Brain microvascular endothelial cell (primary cell): ENCODE data around the gene HERC2.
"Not testable (repeated sequence)": the region's sequence is repeated elsewhere in the genome, so short reads cannot be mapped to it uniquely, and the experiment has no call there.

Source experiments
- DNase-seq: peaks from one replicate; pipeline ENCODE4 v3.0.0-alpha.2; 2020
- H3K27ac ChIP-seq: fragments of 250-450 bp; sonication (Bioruptor Pico); 2 replicates; pipeline ENCODE4 v1.5.1; 2020; ENCODE audit warnings: mild to moderate bottlenecking, moderate library complexity
- H3K27me3 ChIP-seq: fragments of 250-450 bp; sonication (Bioruptor Pico); replicated peaks from 2 replicates; pipeline ENCODE4 v1.5.1; 2020; ENCODE audit warnings: mild to moderate bottlenecking
- H3K36me3 ChIP-seq: fragments of 250-450 bp; sonication (Bioruptor Pico); replicated peaks from 2 replicates; pipeline ENCODE4 v1.5.1; 2020; ENCODE audit warnings: mild to moderate bottlenecking
- H3K4me3 ChIP-seq: 2 replicates; pipeline ENCODE4 v1.5.1; 2011; ENCODE audit warnings: low read depth, mild to moderate bottlenecking, control low read depth, low read length, moderate library complexity
- CTCF ChIP-seq: IDR thresholded peaks from 2 replicates; pipeline ENCODE4 v1.5.1; 2011; ENCODE audit warnings: low read depth, mild to moderate bottlenecking, moderate library complexity, low read length, control low read depth, inconsistent platforms; ENCODE audit errors: missing control alignments
- in situ Hi-C: cut with HindIII; loops from 2 replicates; pipeline ENCODE4 v1.10.0; 2017; ENCODE audit warnings: low sequenced_read_pairs, low pct_ligation_motif_present

Gene HERC2

GRCh38 chr15:28289694-28290463 is 32.1 kb downstream of the HERC2 start:
- no peak for DNase-seq
- in situ Hi-C loops, result no loop called here

DNA sequence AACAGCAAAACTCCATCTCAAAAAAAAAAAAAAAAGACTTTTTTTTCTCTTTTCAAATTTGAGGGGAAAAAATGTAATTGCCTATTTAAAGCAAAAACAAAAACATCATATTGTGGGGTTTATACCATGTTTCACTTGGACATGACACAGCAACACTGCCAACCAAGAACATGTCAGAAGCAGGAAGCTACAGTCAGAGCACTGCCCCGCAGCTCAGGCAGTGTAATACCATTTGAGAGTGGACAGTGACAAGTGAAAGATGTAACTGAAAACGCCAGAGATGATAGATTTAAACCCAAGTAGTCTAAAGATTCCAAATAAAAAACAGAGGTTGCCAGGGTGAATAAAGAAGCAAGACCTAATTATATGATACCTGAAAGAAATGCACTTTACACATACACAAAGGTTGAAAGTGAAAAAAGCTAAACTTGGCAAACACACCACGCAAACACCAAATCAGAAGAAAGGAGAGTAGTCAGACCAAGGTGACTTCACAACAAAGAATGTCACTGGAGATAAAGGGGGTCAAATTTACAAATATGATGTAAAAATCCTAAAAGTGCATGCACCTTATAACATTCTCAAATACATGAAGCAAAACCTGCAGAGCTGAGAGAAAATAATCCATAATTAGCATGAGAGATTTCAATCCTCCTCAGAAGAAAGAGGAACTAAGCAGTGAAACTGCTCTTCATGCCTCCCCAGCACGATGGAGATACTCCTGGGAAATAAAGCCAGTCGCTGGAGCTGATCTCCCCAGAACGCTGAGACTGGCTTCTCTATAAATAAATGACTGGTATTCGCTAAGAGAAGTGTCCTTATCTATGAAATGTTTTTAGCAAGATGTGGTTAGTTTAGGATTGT is 32.9 kb downstream of the HERC2 start:
- DNase-seq, in situ Hi-C loops, H3K36me3 ChIP-seq, H3K27me3 ChIP-seq, H3K27ac ChIP-seq, H3K4me3 ChIP-seq: not testable (repeated sequence)

More at GRCh38 chr15:28289694-28290463, 32.1 kb downstream of the HERC2 start:
- no peak for TF ChIP-seq CTCF
- H3K27ac ChIP-seq, result no peak overlapping the region
- peaks cover 6% of the 10 kb centered on the region for H3K36me3 ChIP-seq
- no peaks in the 10 kb centered on the region for H3K27me3 ChIP-seq
- no peak overlapping the region for H3K4me3 ChIP-seq

GRCh38 chr15:28286659-28287058 is 35.3 kb downstream of the HERC2 start:
- H3K36me3 ChIP-seq, H3K27me3 ChIP-seq, H3K27ac ChIP-seq, DNase-seq, H3K4me3 ChIP-seq, in situ Hi-C loops: not testable (repeated sequence)

GRCh38 chr15:28286031-28286430 is 35.9 kb downstream of the HERC2 start:
- in situ Hi-C loops, result no loop called here
- peaks cover 3% of the 10 kb centered on the region for H3K36me3 ChIP-seq
- no peak for TF ChIP-seq CTCF
- no peaks in the 10 kb centered on the region for H3K27me3 ChIP-seq
- H3K4me3 ChIP-seq, result no peak overlapping the region
- no peak for DNase-seq
- no peak overlapping the region for H3K27ac ChIP-seq

- H3K27me3 ChIP-seq, result no peaks in the 10 kb centered on the region
- no peak overlapping the region for H3K27ac ChIP-seq
- TF ChIP-seq CTCF, result no peak
- no peak overlapping the region for H3K4me3 ChIP-seq
- peaks cover 2% of the 10 kb centered on the region for H3K36me3 ChIP-seq
- no peak for DNase-seq
- in situ Hi-C loops, result no loop called here
These were observed 40.1 kb downstream of the HERC2 start for GRCh38 chr15:28281876-28282275.

GRCh38 chr15:28274635-28275034 is 47.3 kb downstream of the HERC2 start:
- TF ChIP-seq CTCF, result no peak
- H3K27me3 ChIP-seq, result no peaks in the 10 kb centered on the region
- peaks cover 7% of the 10 kb centered on the region for H3K36me3 ChIP-seq
- H3K27ac ChIP-seq, result no peak overlapping the region
- no peak overlapping the region for H3K4me3 ChIP-seq
- DNase-seq, result no peak
- in situ Hi-C loops, result no loop called here
